ENCODE data around the gene WDPCP.

WDPCP gene

DNA sequence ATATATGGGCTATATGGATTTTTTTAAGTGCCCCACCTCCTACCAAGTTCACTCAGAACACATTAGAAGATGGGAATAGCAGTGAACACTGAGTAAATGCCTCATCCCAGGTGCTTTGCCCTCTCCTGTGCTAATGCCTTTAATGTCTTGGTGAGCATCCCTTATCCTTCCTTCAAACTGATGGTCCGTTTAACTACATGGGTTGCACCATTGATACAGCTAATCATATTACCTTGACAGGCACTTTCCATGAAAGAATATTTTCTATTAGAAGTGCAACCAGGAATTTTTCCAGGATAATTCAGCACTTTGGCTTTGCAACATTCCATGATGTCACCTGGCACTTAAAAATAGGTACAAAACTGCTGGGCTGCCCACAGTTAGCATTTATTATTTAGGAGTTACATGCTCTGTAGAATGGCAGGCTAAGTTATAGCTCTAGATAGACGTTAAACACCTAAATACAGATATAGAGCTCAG is 74.0 kb downstream of the WDPCP start:
- TF ChIP-seq, protein P1, sequence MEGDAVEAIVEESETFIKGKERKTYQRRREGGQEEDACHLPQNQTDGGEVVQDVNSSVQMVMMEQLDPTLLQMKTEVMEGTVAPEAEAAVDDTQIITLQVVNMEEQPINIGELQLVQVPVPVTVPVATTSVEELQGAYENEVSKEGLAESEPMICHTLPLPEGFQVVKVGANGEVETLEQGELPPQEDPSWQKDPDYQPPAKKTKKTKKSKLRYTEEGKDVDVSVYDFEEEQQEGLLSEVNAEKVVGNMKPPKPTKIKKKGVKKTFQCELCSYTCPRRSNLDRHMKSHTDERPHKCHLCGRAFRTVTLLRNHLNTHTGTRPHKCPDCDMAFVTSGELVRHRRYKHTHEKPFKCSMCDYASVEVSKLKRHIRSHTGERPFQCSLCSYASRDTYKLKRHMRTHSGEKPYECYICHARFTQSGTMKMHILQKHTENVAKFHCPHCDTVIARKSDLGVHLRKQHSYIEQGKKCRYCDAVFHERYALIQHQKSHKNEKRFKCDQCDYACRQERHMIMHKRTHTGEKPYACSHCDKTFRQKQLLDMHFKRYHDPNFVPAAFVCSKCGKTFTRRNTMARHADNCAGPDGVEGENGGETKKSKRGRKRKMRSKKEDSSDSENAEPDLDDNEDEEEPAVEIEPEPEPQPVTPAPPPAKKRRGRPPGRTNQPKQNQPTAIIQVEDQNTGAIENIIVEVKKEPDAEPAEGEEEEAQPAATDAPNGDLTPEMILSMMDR (IDR thresholded peaks at IDR 0.05; ENCODE audit: control insufficient read depth, insufficient read depth, low read depth, low read length, missing control alignments) = no peak
- H3K4me3 ChIP-seq (ENCODE audit: control insufficient read depth, low read depth, low read length) = no peak overlapping the region
- DNase-seq (ENCODE audit: low read depth) = no peak

GRCh38 chr2:63506320-63506719 is 82.0 kb downstream of the WDPCP start:
- H3K4me3 ChIP-seq (ENCODE audit: control insufficient read depth, low read depth, low read length) = no peak overlapping the region
- DNase-seq (ENCODE audit: low read depth) = no peak
- TF ChIP-seq, protein P1 (IDR thresholded peaks at IDR 0.05; ENCODE audit: control insufficient read depth, insufficient read depth, low read depth, low read length, missing control alignments) = no peak

DNA sequence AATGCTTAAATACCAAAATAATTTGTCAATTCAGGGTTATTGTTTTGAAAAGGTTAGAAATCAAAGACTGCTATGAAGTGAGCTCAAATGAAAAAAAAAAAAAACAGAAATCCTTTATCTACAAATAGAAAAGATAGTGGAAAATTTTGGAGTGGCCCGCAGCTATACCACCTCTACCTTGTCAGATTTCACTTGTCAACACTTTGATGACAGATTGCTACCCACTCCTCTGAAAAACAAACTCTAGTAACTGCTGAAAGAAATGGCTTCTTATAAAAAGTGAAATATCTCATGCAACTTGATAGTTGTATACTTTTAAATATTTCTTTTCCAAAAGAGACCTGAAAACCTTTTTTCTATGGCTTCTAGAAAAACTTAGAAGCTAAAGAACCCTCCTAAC is 84.5 kb downstream of the WDPCP start:
- no peak overlapping the region for H3K4me3 ChIP-seq (ENCODE audit: control insufficient read depth, low read depth, low read length)
- no peak for DNase-seq (ENCODE audit: low read depth)
- TF ChIP-seq, protein P1 (IDR thresholded peaks at IDR 0.05; ENCODE audit: control insufficient read depth, insufficient read depth, low read depth, low read length, missing control alignments) = no peak

DNA sequence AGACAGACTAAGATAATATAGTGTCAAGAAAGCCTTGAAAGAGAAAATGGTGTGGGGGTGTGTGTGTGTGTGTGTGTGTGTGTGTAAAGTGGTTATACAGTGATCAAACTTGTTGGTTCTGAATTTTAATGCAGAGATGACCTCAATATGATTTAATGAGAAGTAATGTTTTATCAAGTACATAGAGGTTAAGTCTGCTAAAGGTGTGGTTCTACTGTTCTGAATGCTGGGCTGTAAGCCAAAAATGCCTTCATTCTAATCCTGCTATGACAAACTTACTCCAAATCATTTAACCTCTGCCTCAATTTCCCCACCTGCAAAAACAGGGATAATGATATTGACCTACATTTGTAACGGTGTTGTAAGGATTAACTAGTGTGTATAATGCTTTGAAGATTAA is 87.9 kb downstream of the WDPCP start:
- TF ChIP-seq, protein P1 (IDR thresholded peaks at IDR 0.05; ENCODE audit: control insufficient read depth, insufficient read depth, low read depth, low read length, missing control alignments) = no peak
- DNase-seq (ENCODE audit: low read depth) = no peak
- H3K4me3 ChIP-seq (ENCODE audit: control insufficient read depth, low read depth, low read length) = no peak overlapping the region

- TF ChIP-seq, protein P1 (IDR thresholded peaks at IDR 0.05; ENCODE audit: control insufficient read depth, insufficient read depth, low read depth, low read length, missing control alignments) = no peak
- no peak overlapping the region for H3K4me3 ChIP-seq (ENCODE audit: control insufficient read depth, low read depth, low read length)
- DNase-seq (ENCODE audit: low read depth) = no peak
Observed at GRCh38 chr2:63497576-63497975, 90.7 kb downstream of the WDPCP start.

DNA sequence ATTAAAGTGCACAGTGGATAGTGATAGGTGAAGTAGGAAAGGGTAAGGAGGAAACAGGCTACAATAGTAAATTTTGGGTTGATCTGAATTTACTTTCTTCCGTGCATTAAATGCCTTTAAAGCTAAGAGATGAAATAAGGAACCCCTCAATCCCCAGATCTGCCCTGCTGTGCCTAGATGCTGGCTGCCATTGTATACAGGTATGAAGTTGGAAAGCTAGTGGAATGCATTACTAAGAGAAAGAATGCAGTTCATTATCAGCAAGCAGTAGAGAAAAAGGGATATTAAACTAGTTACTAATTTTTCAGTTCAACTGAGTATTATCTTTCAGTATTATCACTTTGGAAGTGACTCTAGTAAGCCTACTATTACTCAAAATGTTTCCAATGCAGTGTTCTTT is 93.3 kb downstream of the WDPCP start:
- no peak overlapping the region for H3K4me3 ChIP-seq (ENCODE audit: control insufficient read depth, low read depth, low read length)
- TF ChIP-seq, protein P1 (IDR thresholded peaks at IDR 0.05; ENCODE audit: control insufficient read depth, insufficient read depth, low read depth, low read length, missing control alignments) = no peak
- DNase-seq (ENCODE audit: low read depth) = no peak

DNA sequence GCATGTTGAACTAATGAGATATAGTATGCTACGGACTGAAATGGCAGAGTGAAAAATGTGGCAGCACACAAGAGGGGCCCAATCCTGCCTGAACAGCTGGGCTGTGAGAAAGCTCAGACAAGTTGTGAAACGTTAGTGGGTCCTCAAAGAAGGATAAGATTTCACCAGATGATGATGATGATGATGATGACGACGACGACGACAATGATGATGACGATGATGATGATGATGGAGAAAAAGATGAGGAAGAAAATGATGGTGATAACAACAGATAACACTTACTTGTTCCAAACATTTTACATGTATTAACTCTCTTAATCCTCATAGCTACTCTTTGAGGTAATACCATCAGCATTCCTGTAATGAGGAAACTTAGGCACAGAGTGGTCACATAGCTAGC is 94.2 kb downstream of the WDPCP start:
- H3K4me3 ChIP-seq (ENCODE audit: control insufficient read depth, low read depth, low read length) = no peak overlapping the region
- TF ChIP-seq, protein P1 (IDR thresholded peaks at IDR 0.05; ENCODE audit: control insufficient read depth, insufficient read depth, low read depth, low read length, missing control alignments) = no peak
- DNase-seq (ENCODE audit: low read depth) = no peak
